GM10266 (cell line): ENCODE measurements around the gene RAX2.
"Not testable (repeated sequence)": the region's sequence is repeated elsewhere in the genome, so short reads cannot be mapped to it uniquely, and the experiment has no call there.

Experiments used
- DNase-seq: peaks from one replicate; pipeline ENCODE4 v3.0.0; 2012; ENCODE audit errors: extremely low spot score
- TF ChIP-seq, protein P1 (sequence below): IDR thresholded peaks from 2 replicates; pipeline ENCODE4 v1.5.1; 2012; ENCODE audit warnings: mild to moderate bottlenecking, low read depth; ENCODE audit not compliant: control insufficient read depth, insufficient read depth; ENCODE audit errors: missing control alignments

The RAX2 gene

DNA sequence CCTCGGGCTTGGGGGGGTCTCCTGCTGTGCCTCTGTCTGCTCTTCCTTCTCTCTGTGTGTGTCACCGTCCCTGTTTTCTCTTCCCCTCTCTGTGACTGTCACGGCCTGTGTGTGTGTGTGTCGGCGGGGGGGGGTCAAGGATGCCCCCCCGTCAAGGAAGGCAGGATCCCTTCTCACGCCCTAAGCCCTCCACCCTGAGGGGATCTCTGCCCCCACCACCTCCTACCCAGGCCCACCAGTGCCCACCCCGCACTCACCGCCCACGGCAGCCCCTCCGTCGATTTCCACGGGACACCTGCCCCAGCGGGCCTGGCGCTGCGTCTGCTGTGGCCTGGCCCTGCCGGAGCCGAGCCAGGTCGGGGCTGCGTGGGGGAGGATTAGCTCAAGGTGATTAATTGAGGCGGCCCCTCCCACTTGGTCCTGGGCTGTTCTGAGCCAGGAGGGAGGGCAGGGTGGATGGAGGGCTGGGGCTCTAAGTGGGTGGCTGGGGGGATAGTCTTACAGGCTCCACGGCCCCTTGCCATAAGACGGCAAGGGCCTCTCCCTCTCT, at the start of gene RAX2:
RAX2 (minus strand) TSS at position 323 of the 550 bp plus-strand sequence. CDS start 486 bp downstream, outside the sequence.
- DNase-seq, result no peak
- TF ChIP-seq, protein P1, sequence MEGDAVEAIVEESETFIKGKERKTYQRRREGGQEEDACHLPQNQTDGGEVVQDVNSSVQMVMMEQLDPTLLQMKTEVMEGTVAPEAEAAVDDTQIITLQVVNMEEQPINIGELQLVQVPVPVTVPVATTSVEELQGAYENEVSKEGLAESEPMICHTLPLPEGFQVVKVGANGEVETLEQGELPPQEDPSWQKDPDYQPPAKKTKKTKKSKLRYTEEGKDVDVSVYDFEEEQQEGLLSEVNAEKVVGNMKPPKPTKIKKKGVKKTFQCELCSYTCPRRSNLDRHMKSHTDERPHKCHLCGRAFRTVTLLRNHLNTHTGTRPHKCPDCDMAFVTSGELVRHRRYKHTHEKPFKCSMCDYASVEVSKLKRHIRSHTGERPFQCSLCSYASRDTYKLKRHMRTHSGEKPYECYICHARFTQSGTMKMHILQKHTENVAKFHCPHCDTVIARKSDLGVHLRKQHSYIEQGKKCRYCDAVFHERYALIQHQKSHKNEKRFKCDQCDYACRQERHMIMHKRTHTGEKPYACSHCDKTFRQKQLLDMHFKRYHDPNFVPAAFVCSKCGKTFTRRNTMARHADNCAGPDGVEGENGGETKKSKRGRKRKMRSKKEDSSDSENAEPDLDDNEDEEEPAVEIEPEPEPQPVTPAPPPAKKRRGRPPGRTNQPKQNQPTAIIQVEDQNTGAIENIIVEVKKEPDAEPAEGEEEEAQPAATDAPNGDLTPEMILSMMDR, result no peak

DNA sequence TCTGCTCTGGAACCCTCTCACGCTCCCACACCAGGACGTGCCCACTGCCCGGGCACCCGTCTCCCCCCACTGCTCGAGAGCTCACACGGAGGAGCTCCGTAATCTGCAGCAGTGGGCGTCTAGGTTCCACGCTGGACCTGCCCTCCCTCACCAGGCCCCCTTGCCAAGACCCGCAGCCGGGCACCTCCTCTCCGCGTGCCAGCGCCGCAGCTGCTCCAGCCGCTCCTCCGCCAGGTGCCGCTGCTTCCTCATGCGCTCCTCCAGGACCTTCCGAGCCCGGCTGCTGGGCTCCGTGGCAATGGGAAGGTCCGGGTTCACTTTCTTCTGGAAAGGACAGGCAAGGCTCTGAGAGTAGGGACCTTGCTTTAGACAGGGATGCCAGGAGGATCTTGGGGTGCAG, 49.1 kb upstream of the RAX2 start:
- TF ChIP-seq, protein P1, result no peak
- no peak for DNase-seq

DNA sequence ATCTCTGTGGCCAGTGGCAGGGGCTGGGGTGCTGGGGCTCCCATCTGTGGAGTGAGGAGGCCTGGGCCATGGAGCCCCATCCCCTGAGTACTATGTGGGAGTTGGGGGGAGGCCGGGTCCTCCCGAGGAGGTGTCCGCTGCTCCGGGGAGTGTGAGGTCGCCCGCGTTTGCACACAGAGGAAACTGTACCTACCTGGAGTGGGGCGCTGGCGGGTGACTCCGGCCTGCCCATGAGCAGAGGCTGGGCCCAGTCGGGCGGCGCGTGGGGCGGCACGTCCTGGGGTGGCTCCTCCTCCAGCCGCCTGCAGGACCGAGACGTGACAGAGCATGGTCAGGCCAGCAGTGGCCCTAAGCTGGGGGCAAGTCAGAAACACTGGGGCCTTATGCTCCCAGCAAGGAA, 48.0 kb upstream of the RAX2 start:
- TF ChIP-seq, protein P1, result no peak
- DNase-seq, result no peak

DNA sequence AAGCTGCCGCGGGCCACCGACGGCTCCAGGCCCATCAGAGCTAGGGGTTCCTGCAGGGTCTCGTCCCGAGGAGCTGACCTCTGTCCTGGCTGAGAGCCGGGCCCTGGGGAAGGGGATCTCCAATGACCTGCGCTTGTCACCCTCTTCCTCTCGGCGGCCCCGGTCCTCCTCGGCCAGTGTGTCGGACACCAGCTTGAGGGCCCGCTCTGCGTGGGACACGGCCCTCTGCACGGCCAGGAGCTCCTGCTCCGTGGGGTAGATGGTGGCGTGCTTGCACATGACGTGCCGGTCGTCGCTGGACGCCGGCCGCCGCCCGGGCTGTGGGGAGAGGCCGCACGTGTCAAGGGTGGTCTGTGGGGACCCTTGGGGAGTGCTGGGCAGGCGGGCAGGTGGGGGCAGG, 46.9 kb upstream of the RAX2 start:
- DNase-seq, result no peak
- TF ChIP-seq, protein P1, result no peak

DNA sequence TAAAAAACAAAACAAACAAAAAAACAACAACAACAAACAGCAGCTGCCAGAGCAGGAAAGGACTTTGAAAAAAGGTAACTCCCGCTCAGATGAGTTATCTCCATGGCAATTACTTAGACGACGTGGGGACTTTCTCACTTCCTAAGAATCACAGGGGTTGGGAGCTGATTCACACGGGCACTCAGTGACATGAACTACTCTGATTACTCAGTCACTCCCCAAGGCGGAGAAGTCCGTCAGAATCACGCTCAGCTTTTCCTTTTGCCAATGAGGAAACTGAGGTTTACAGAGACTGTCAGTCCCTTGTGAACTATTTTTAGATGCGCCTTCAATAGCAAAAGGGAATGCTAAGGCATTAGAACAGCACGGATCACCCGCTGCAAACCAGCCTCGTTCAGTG, 46.4 kb upstream of the RAX2 start:
- DNase-seq, result no peak
- TF ChIP-seq, protein P1, result no peak

DNA sequence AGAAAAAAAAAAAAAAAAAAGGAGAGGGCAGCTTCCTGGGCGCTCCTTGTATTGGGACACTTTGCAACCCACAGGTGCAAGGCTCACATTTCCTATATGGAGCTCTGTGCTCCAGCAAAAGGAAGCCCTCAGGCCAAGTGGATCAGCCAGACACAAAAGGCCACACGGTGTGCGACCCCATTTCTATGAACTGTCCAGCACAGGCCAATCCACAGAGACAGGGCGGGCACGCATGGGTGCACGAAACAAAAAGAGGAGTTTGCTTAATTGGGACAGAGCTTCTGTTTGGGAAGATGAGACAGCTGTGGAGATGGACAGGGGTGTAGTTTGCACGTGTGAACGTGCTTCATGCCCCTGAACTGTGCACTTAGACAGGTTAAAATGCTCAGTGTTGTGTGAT, 45.7 kb upstream of the RAX2 start:
- DNase-seq, result no peak
- TF ChIP-seq, protein P1, result no peak

DNA sequence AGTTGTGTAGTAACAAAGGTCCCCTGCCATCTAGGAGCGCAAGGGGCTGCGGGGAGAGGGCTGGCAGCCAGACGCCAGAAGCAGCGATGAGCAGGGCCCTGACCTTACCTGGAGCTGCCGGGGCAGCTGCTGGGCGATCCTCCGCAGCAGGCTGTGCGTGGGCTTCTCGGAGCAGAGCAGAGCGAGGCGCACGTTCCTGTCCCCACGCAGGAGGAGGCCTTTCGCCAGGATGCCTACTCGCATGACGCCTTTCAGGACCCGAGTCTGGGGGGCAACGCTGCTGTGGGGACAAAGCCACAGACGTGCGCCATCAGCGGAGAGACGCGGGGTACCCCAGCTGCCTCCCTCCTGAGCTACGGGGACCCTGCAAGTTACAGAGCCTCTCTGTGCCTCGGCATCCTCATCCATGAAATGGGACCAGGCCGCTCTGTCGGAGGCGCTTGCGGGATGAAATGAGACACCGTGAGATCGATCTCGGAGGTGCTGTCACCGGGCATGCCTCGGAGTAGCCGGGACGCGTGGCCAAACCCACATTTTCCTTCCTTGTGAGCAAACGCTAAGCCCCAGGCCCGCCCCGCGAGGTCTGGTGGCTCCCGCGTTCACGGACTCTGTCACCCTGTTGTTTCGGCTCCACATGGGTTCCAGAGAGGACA, 44.7 kb upstream of the RAX2 start:
- no peak for DNase-seq
- TF ChIP-seq, protein P1, result no peak

DNA sequence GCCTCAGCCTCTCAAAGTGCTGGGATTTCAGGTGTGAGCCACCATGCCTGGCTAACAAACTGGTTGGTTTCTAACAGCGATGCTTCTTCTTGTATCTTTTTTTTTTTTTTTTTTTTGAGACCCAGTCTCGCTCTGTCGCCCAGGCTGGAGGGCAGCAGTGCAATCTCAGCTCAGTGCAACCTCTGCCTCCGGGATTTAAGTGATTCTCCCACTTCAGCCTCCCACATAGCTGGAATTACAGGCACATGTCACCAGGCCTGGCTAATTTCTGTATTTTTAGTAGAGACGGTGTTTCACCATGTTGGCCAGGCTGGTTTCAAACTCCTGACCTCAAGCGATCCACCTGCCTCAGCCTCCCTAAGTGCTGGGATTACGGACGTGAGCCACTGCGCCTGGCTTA, 44.1 kb upstream of the RAX2 start:
- DNase-seq, result not testable (repeated sequence)
